ENCODE results near the gene NR6A1.

NR6A1 gene

DNA sequence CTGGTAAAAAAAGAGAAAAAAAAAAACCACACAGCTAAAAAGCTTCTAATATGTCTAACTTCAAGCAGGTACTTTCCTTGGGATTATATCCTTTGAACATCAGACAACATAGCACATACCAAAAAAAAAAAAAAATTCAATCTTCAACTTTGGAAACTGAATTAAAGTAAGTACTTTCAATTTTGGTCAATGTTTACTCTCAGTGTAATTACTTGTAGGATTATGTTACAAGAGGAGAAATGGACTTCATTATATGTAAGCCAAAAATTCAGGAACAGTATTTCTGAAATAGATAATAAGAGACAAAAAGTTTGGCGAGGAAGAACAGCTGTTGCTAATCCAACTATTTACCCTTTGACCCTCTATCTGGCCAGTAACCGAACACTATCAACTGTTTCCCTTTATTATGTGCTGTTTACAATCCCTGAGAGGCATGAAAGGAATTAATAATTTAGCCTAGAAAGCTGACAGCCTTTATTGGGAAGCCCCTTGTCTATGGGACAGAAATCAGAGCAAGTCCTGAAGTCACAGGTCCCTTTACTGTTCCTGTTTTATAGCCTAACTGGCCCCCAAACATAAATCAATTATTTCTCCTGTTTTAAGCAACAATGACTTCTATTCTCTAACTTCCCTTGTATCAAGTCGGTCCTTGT lies 46.6 kb downstream of the NR6A1 start:
- DNase-seq (ENCODE audit: low spot score) = no peak

DNA sequence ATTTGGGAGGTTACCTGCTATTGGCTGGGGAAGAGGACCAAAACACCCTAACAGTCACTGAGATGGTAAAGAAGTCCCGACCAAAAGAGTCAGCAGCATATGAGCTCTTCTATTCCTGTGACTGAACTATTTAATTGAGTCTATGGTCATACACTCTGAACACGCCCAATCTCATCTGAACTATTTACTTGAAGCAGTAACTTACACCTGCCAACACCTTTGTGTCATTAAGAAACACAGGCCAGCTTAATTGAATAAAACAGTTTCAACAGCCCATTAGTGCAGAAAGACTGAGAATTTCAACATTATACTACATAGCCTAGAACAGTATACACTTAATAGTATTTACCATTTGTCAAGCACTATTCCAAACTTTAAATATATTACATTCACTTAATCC lies 47.8 kb downstream of the NR6A1 start:
- no peak for DNase-seq (ENCODE audit: low spot score)

DNA sequence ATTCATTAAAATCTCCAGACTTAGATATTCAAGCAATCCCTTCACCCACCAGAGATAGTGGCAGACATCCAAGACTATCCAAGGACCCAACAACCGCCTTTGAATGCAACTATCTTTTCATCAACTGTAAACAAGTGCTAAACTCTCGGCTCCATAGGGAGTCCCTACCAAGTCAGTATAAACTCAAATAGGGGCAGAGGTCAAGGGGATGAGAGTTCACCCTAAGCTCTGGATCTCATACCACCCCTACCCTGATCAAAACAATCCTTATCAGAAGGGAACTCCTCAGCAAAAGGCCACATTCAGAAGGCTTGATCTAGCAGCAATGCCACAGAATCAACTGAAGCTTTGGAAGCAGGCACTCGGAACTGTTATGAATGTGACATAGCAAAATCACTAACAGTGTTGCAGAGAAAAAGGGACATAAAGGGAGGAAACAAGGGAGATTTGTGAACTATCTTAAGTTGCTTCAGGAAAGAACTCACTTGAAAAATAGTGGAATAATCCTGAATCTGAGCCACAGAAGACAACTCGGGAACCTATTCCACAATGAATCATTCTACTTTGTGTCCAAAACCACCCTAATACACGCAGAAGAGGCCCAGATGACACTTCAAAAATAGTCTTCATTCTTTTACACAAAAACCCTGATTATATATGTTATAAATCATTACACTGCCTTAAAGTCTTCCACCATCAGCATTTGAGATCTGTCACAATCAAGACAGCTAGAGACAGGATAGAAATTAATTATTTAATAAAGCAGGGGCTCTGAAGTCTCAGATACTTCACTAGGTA lies 49.8 kb downstream of the NR6A1 start:
- no peak for DNase-seq (ENCODE audit: low spot score)

DNA sequence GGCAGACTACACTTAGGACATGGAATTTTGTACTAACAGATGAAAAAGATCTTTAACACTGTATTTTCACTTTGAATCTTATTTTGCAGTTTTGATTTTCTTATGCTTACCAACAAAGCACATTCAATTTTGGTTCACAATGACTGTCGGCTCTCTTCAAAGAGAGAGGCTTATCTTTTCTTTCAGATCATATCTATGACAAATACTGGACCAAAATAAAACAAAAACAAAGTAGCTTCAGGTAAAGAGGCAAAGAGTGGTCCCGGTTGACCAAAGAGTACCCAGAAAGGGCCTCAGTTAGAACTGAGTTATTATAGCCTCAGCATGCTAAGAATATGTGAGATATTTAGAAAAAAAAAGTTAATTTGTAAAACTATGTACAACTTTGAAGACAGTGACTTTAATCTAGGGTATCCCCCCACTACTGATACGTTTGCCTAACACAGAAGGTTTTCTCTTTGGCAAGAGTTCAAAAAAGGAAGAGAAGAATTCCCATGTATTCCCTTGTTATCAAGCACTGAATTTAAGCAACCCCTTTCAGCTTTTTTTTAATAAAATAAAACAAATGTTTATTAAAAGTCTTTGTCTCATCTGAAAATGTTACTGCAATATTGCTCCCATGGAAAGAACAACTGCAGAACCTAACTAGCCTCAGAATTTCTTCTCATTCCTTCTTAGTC lies 50.5 kb downstream of the NR6A1 start:
- DNase-seq (ENCODE audit: low spot score) = no peak

GRCh38 chr9:124718928-124719327 lies 52.2 kb downstream of the NR6A1 start:
- no peak for DNase-seq (ENCODE audit: low spot score)

DNA sequence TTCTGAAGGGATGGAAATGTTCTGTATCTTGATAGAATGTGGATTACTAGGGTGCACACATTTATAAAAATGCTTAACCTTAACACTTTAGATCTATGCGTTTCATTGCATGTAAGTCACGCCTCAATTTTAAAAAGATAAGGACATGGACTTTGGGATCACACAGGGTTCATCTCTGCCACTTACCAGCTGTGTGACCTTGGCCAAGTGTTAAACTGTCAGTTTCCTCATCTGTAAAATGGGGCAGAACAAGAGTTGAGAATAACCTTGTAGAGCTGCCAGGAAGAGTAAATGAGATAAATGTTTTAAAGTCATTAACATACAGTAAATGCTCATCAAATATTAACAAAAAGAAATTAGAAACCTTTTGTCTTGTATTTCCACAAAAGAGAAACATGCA lies 53.5 kb downstream of the NR6A1 start:
- no peak for DNase-seq (ENCODE audit: low spot score)

GRCh38 chr9:124716808-124717207 lies 54.3 kb downstream of the NR6A1 start:
- no peak for DNase-seq (ENCODE audit: low spot score)

DNA sequence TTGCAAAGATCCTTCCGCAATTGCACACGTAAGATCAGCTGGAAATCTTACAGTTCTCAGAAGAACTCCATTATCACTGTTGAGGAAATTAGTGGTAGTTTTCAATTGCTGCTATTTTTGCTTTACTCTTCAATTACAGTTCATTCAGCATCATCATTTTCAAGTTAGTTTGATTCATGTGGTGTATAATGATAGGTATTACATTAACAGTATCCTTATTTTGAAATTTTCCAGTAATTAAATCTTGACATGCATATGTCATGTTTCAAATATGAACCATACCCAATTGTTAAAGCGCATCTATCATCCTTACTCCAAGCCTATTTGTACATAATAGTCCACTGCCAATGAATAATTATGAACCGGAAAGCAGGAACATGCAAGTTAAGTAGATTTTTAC lies 60.3 kb downstream of the NR6A1 start:
- DNase-seq (ENCODE audit: low spot score) = no peak

DNA sequence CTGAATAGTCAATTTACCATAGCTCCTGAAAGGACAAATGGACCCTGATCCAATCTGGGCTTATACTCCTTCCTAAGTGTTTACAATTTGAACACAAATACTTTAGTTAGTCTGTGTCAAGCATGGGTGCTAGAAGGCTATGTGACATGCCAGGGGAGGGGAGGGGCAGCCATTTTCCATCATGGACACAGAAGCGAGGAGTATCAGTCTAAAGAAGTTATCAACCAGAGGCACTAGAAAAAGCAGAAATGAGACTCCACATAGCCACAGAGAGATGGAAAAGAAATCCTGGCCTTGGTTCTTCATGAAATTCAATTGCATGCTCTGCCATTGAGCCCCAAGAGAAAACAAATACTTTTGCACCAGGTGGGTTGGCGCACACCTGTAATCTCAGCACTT lies 61.8 kb downstream of the NR6A1 start:
- DNase-seq (ENCODE audit: low spot score) = no peak

DNA sequence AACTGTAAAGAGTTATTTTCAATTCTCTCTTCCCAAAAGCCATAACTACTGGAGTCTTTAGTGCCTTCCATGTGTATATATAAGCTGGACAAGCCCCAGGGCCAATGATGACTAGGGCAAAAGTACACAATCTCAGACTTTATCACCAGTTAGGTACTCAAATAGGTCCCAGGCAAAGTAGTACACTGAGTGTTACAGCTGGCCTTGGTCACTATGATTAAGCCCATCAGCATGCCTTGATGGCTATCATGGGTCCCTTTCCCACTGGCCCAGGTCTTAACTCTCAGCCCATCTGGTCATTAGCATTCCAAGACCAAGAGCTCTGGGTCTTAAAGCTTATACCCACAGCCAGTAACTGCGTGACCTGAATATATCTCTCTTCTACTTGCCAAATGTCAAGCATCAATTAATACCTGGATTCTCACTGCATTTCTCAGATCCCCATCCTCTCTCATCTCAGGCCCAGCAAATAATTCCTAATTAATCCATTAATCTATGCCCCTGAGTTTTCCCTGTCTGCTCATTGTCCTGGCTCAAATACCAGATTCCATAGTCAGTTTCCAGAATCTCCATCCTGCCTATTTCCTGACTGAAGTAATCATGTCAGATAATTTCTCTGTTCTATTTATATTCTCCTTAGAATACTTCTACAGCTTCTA lies 62.3 kb downstream of the NR6A1 start:
- DNase-seq (ENCODE audit: low spot score) = no peak

DNA sequence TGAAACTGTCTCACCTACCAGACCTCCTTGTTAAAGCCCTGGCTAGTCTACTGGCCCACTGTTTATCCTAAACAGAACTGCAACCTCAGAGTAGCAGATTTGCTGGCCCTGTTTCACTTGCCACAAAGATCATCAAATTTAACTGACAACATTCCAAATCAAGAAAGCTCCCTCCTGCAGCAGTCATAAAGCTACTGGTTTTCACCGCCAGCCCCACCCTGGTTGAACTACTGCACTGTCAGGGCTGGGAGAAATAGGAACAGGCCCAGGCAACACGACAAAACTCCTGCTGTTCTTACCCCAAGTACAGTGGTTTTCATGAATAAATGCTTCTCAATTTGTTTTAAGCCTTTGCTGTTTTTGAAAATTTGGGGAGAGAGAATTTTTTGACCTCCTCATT lies 63.0 kb downstream of the NR6A1 start:
- DNase-seq (ENCODE audit: low spot score) = no peak

GRCh38 chr9:124707666-124708065 lies 63.4 kb downstream of the NR6A1 start:
- DNase-seq (ENCODE audit: low spot score) = no peak

GRCh38 chr9:124706685-124707084 lies 64.4 kb downstream of the NR6A1 start:
- DNase-seq (ENCODE audit: low spot score) = no peak

GRCh38 chr9:124699575-124699974 lies 71.5 kb downstream of the NR6A1 start:
- DNase-seq (ENCODE audit: low spot score) = no peak

- DNase-seq (ENCODE audit: low spot score) = no peak
Measured at GRCh38 chr9:124698265-124698664, 72.8 kb downstream of the NR6A1 start.

DNA sequence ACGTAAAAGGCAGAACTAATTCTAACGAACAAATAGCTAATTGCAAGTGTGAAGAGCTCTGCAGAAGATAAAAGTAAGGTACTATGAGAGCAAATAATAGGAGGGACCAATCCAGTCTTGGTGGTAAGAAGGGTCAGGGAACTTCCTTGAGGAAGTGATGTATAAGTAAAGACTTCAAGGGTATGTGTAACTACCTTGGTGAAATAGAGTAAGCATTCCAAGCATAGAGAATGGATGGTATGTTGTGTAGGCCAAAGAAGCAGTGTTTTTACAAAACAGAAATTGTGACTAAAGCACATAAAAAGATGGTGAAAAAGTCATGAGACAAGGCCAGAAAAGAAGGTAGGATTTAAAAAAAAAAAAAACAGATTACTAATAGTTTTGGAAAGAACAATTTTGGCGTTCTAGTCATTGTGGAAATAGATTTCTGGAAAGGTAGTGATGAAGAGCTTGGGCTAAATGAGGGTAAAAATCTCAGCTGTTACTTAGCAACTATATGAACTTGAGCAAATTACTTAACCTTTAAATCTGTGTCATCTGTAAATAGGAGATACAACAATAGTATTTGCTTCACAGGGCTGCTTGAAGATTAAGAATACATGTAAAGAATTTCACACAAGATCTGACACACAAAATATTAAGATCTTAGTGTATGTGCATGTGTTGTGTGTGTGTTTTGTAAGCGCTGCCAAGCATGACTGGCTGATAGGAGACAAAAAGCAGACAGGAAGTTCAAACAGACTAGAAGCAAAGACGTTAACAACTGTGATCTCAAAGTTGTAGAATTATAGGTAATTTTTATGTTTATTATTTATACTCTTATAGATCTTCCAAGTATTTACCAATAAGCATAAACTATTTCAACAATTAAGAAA lies 73.5 kb downstream of the NR6A1 start:
- no peak for DNase-seq (ENCODE audit: low spot score)

GRCh38 chr9:124696101-124696500 lies 75.0 kb downstream of the NR6A1 start:
- no peak for DNase-seq (ENCODE audit: low spot score)

DNA sequence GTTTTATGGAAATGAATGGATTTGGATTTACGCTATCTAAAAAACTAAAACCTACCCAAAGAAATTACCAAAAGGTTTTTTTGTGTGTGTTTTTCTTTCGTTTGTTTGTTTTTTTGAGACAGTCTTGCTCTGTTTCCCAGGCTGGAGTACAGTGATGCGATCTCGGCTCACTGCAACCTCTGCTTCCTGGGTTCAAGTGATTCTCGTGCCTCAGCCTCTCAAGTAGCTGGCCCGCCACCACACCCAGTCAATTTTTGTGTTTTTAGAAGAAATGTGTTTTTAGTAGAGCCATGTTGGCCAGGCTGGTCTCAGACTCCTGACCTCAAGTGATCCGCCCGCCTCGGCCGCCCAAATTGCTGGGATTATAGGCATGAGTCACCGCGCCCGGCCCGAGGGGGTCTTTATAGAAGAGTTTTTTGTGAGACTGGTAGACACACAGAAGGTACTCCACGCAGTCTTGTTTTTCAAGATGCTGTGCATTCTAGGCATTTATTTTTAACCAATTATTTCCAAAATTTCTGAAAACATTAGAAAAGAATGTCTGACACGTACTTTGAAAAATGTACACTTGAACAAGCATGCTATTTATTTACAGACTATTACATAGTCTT lies 75.7 kb downstream of the NR6A1 start:
- DNase-seq (ENCODE audit: low spot score) = no peak

- DNase-seq (ENCODE audit: low spot score) = peak; percentile 27
Measured at GRCh38 chr9:124694414-124695279, 76.5 kb downstream of the NR6A1 start.

- DNase-seq (ENCODE audit: low spot score) = no peak
Measured at GRCh38 chr9:124693403-124693802, 77.7 kb downstream of the NR6A1 start.

All from HuH-7.5 (cell line).